Activated CD8-positive, alpha-beta memory T cell treated with anti-CD3 and anti-CD28 coated beads, Interleukin-2, amount 50 U/mL, for 48 hours (primary cell): ENCODE measurements around the gene SMIM5.
A peak's percentile ranks its signal among the peaks of the same experiment; 100 is the strongest.

ENCODE experiments used
- DNase-seq: peaks from one replicate; pipeline ENCODE4 v3.0.0-alpha.2; 2020

SMIM5 gene

DNA sequence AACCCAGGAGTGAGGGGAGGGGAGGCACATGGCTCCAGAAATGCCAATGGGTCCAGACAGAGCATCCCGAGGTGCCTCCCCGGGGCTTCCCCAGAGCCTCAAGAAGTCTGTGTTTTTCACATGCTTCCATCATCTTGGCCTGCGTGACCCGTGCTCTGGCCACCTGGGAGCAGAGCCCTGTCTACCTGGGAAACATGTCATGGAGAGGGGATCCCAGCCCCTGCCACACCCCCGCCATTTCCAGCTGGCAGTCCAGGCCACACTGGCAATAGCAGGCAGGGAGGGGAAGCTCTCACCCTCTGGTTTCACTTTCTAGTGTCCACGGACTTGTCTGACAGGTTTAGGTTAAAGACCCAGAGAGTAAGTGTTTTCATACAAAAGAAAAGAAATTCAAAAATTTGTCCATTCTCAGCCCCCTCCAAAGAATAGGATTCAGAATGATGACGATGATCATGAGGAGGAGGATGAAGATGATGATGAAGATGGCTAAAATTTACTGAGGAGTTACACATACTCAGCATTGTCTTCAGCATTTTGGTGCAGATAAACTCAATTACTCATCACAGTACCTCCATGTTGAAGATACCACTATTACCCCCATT is 9.0 kb downstream of the SMIM5 start:
- DNase-seq, result no peak

DNA sequence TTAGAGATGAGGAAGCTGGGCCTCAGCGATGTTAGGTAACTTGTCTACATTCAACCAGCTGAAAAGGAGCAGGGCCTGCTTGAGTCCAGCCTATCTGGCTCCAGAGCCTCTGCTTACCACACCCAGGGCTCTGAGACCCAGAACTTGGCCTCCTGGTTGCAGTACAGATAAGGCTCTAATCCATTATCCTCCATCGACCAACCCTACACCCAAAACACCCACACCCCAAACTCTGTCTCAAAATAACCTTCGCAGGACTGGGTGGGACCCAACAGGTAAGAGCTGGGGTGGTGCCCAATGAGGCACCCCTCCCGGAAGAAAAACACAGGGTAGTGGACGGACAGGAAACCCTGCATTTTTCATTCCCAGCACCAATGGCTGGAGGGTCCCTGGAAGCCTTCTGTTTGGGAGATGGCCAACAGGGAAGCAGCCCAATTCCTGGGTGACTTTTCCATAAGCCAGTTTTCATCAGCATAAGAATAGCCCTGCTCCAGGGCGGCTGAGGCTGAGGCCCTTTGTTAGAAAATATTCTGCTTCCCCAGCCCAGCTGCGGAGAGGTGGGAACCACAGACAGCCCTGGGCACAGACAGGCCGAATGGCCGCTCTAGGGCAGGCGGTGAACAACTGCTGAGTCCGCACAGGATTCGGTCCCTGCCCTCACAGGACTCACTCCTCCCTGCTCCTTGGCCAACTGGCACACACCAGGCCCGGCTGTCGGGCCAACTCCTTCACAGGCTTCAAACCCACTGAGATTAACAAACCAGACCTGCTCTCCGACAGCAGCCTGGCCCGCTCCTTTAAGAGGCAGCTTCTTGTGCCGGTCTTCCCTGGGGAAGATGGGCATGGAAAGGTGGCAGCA is 9.8 kb downstream of the SMIM5 start:
- no peak for DNase-seq

DNA sequence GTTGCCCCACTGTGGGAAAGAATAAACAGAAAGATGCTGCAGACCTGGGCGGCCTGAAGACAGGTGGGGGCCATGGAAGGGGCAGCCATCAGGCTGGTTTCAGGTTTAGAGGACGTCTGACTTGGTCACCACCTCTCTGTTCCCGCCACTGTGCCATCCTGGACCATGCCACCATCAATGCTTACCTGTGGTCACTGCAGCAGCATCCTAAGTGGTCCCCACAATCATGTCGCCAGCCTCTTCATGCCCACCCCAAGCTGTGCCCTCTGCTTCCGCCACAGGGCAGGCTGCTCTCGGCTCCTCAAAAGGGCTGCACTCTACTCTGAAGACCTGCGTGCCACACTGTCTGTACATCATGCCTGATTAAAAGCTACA is 10.4 kb downstream of the SMIM5 start:
- no peak for DNase-seq

DNA sequence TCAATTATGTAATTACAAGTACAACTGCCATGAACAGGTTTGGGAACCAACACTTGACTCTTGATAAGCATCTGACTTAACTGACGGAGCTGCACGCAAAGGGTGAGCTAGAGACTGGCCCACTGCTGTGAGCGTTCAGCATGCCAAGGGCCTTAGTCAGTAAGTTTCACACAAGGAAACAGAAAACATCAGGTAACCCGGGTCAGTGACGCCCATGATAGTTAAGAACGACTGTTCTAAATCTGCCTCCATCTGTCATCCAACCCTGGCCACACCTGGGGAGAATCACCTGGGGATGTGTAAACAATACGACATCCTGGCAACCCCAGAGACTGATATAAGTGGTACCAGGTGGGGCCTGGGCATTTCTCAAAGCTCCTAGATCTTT is 12.3 kb downstream of the SMIM5 start:
- no peak for DNase-seq

DNA sequence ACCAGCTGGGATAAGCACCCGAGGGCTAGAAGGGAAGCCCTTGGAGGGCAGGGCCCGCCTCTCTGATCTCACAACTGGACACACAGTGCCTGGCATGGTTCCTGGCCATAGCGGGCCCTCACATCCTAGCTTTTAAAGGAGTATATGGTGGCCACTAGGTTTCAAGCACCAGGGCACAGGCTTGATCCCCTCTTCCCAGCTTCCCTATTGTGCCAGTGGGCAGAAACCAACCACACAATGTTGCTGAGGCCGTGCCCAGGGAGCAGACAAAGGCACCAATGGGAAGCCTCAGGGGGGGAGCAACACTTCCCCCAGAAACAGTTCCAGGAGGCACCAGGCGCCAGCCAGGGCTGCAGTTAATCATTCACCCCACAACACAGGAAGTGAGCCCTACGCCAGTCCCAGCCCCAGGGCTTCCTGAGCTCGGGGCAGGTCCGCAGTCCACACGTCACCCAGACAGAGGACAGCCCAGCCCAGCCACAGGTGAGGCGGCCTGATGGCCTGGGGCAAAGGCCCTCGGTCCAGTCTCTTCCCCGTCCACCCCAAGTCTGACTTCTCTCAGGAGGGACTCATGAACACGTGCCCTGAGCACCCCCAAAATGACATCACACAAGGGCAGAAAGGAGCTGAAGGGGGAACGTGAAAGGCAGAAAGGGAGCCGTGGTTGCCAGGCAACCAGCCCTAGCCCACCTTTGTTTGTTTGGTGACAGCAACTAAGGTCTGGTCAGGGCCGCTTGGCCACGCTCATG is 12.8 kb downstream of the SMIM5 start:
- DNase-seq, result no peak

DNA sequence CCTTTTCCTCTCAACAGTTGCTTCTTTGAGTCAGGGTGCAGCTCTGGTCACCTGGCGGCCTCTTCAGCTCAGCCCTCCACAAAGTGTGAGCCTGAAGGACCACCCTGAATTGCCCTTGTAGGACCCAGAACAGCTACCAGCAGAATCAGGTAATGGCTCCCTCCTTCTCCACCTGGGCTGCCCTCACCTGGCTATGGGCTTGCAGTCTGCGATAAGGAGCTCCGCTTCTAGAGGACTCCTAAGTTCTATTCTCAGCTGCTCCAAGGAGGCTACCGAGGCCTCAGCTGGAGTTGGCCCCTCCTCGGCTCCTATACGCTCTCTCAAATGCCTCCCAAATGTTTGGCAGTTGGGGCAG is 13.4 kb downstream of the SMIM5 start:
- DNase-seq, result no peak

DNA sequence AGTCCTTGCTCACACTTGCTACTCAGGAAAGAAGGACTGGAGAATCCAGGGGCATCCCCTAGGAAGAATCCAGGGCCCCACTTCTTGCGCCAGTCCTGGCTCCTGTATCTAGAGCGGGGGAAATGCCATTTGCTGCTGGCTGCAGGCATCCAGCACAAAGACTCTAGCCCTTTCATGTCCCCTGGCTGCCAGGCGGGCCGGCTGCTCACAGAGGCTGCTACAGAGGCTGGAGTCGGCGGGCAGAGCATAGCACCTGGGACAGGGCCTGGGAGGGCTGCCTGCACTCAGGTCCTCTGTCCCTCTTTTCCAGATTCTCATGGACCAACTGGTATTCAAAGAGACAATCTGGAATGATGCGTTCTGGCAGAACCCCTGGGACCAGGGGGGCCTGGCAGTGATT is 13.8 kb downstream of the SMIM5 start:
- no peak for DNase-seq

DNA sequence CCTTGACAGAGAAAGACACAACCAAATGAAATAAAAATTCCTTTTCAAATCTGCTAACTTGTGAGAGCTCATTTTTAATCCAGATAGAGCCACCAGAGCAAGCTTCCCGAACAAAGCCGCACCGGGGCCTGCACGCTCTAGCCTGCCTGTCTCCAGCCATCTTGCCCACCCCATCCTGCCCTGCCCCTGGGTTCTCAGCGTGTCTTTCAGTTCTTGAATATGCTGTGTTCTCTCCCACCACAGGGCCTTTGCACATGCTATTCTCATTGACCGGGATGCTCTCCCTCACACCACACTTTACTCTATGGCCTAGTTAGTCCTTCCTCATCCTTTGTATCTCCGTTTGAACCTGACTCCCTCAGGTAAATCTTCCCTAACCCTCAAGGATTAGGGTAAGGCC is 14.7 kb downstream of the SMIM5 start:
- no peak for DNase-seq

DNA sequence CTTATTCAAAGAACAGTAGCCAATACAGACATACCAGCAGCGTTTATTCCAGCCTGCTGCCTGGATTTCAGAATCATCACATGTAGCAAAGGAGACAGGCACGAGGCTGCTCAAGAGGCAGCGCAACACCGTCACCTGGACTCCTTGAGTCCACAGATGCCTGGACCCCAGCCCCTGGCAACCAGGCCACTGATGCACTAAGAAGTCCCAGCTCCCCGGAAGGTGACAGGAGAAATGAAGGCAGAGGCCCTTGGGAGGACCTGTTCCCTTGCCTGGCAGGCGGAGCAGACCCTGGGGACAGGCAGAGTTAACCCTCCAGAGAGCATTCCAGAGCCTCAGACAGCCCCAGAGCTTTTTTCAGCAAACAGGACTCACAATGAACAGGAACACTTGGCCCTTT is 16.5 kb downstream of the SMIM5 start:
- DNase-seq, result no peak

DNA sequence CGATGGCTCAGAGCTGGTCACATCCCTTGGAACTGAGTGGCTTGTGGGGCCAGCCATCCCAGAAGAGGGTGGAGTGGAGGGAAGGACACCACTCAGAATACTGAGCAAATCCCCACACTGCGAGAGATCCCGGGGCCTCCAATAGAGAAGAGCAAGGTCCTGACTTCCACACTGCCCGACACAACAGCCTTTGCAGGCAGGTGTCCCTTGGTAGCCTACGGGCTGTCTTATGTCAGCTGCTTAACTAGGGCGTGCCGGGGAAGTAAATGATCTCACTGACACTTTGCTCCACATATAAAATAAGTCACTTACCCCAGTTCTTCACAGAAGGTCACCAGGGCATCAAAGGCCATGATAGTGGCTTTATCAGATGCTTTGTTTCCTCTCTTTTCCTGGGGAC is 17.6 kb downstream of the SMIM5 start:
- DNase-seq, result no peak

DNA sequence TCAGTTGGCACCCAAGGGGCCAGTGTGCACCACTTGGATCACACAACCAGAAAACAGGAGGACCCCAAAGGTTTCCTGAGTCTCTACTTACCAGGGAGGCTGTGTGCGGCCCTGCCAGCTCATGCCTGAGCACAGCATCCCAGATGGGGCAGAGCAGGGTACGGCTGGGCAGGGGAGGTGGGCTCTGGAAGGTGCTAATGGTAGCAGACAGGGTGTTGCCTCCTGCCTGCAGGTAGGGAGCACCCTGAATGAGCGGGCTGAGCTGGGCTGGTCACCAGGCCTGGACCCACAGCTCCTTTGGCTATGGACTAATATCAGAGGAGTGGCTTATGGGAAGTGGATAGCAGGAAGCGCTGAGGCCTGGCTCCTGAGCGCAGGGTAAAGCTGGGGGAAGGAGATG is 19.1 kb downstream of the SMIM5 start:
- no peak for DNase-seq

DNA sequence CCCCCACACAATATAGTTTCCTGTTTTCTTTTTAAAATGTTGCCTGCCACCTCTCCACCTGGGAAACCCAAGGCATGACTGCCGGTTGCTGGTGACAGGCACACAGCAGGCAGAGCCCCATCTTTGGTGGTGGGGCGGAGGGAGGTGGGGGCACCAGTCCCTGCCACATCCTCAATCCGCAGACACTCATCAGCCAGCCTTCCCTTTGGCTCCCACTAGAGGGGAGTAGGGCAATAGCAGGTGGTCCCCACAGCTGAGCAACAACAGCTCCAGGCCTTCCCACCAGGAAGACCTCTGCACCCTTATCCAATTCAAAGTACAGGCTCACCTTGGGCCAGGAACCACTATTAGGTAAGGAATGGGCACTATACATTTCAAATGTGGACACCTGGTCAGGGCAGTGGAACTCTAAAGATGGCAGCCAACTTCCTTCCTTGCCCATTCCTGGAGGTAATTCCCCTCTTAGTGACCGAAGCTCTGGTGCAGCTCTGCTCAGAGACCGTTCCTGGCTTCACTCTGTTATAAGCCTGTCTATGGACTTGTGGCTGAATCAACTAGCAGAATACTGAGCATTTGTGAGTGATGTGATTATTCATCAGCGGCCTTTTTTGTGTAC is 19.8 kb downstream of the SMIM5 start:
- DNase-seq, result no peak

DNA sequence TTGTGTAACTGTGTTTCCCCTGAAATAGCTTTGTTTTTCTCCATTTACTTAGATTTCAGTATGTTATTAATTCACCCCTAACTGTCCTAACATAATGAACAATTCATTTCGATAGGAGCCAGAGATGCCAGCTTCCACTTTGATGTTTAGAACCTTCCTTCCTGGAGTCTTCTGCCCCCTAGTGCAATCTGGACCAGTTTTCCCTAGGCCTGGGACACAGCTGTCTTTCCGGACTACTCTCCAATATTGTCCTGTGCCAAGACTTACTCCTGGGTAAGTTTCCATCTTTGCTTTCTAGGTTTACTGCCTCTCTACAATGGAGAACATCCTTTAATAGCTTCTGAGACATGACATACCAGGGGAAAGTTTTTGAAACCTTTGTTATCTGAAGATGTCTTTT is 20.9 kb downstream of the SMIM5 start:
- no peak for DNase-seq

DNA sequence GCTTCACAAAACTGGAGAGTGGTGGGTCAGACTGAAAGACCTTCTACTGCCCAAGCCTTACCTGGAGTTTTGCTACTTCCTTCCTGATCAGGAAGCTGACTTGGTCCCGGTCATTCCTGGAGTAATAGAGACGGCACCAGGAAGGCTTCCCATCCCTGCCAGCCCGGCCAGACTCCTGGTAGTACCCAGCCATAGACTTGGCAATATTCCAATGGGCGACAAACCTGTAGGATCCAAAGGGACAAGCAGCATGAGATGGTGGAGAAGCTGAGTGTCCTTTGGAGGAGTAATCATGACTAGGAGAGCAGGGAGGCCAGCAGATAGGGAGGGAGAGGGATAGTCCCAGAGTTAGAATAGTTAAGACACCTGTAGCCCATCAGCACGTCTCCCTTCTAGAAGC is 25.0 kb downstream of the SMIM5 start:
- DNase-seq, result no peak

DNA sequence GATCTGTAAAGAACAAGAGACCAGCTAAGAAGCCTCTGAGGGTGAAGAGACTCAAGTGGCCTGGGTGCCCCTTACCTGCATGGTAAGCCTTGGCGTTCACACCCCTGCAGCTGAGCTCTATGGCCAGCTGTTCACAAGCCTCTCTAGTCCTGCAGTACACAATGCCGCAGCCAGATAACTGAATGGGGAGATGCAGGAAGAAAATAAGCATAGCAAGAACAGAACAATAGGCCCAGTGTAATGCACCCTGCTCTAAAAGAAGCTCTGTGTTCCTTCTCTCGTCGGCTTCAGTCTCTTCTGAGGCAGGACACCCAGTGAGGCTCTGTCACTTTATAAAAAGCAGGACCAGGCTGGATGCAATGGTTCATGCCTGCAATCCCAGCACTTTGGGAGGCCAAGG is 28.3 kb downstream of the SMIM5 start:
- no peak for DNase-seq

DNA sequence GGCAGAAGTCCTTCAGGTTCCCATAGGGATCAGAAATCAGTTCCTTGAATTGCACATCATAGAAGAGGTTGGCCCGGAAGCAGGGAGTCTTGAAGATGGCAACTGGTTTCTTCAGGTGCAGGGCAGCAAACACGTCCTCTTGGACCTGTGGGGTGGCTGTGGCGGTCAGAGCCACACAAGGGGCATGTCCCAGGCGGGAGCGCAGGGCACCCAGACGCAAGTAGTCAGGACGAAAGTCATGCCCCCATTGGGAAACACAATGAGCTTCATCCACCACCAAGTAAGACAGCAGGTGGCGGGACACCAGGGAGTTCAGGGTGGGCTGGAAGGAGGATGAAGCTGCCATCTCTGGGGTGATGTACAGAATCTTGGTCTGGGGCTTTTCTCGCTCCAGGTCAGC is 29.3 kb downstream of the SMIM5 start:
- no peak for DNase-seq

DNA sequence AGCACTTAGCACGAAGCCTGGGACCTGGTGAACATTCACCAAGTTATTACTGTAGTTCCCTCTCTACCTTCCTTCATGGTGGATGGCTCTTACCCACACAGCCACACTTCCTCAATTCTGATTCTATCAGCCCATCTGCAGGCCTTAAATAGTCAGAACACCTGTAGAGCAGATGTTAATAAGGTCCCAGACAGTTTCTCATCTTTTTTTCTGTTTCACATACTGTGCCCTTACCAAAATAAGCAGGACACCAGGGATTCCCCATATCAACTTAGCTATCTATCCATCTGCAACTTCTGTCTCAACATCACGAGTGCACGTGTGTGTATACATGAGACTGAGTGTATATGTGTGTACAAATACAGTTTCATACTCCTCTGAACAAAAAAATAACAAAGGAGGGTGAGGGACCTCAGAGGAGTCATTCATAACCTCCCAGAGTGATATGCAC is 30.9 kb downstream of the SMIM5 start:
- DNase-seq, result no peak

DNA sequence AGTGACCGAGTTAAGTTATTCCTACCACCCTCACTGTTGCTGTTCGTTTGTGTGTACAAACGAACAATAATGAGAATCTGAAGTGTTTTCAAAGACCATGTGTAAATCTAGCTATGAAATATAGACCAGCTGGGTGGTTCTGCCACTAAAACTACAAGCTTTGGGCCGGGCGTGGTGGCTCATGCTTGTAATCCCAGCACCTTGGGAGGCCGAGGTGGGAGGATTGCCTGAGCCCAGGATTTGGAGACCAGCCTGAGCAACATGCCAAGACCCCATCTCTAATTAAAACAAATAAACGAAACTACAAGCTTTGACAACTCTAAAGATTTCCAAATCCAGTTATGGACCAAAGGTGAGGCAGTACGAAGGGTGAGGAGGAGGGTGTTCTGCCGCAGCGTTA is 32.7 kb downstream of the SMIM5 start:
- no peak for DNase-seq

DNA sequence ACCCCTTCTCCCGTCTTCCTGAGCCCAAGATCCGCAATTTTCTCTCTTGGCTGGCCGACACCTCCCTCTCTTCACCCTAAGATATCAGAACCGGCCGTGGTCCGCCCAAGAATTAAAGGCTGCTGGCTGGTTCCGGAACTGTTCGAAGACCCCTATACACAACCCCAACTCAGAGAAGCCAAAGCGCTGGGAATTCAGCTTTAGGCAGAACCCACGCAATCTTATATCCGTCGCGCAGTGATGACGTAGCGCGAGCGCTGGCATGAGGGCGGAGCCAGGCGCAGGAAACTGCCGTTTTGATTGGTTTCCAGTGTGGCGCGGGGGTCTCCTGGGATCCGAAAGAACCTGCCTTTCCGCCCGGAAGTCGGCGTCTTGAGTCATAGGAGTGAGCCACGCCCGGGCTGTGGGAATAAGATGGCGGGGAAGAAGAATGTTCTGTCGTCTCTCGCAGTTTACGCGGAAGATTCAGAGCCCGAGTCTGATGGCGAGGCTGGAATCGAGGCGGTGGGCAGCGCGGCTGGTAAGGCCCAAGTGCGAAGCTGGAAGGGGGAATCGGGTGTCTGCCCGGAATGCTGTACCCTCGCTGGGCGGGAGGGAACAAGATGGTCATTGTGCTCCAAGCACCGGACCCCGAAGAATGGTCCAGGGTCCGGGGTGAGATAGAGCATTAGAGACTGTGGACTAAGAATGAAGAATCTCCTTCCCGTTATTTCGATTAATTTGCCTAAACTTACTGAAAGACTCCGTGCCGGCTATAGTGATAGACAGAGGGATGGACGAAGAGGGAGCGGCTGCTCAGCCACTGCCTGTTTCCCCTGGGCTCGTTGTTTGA is 33.9 kb downstream of the SMIM5 start, which contains the start of the genes RECQL5 and SAP30BP:
Gene RECQL5, minus strand, starts transcription at position 196 of the 832 bp plus-strand sequence. CDS start 597 bp downstream, outside the sequence.
Gene SAP30BP, plus strand, starts transcription at position 380 of the 832 bp plus-strand sequence. Its CDS starts 35 bp downstream, at position 415.
- DNase-seq, result peak; percentile 99

DNA sequence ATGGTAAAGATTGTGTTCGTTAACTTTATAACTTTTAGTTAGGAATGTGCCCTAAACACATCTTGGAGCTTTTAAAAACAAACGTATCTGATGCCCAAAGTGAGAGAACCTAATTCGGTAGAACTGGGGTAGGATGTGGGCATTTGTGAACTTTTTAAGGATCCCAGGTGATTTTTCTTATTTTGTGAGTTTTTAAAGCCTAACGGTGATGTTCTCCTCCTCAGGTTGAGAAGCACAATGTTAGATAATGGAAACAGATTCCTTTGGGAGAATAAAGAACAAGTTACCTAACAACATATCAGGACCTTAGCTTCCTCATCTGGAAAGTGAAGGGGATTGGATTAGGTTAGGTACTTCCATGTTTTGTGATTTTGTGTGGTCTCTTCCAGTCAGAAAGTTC is 34.6 kb downstream of the SMIM5 start:
- no peak for DNase-seq

DNA sequence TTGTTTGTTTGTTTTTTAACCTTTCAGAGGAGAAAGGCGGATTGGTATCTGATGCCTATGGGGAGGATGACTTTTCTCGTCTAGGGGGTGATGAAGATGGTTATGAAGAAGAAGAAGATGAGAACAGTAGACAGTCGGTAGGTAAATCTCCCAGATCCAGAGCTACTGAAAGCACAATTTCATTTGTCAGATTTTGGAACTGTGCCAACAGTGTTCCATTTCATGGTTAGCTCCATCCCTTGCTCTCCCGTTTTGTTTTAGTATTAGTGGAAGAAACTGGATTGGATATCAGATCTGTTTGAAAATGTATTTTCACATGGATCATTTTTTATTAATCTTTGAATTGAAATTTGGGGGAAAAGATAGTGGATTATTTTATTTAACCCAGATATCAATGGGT is 35.3 kb downstream of the SMIM5 start:
- no peak for DNase-seq

DNA sequence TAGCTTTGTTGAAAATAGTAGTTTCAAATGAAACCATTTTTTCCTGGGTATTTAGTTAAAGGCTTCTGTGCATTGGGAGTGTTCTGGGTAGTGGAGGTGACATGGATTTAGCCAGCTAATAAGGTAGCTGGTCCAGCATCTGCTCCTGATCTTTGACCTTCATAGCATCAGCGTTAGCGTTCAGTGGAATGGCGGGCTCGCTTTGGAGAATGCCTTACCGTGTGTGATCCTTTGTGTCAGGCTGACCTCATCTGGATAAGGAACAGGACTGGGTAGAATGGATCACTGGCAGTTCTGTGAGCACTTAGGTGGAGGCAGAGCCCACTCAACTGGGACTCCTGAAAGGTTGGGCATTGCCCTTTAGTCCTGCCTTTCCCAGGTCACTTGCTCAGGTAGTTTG is 37.6 kb downstream of the SMIM5 start:
- no peak for DNase-seq

DNA sequence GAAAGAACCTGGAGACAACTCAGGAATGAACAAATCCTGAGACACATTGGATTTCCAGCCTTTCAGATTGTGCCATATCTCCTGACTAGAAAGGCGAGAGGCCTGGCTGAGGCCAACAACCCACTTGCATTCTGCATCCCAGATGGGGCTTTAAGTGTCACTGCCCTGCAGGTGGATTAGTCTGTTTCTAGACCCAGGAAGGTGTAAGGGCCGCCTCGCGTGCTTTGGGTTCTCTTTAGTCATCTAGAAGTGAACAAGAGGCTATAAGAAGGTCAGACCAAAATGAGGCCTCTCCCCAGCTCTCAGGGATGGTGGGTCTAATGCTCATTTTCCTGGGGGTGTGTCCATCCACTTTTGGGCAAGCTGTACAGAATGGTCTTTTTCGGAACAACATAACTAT is 38.8 kb downstream of the SMIM5 start:
- DNase-seq, result no peak
